ENCODE results near the gene PLA2G1B.

The PLA2G1B gene

GRCh38 chr12:120323772-120324171, 3.8 kb downstream of the PLA2G1B start:
- no peak for DNase-seq

GRCh38 chr12:120321382-120322202, 6.0 kb downstream of the PLA2G1B start:
- no peak for DNase-seq

GRCh38 chr12:120317224-120318105, 10.1 kb downstream of the PLA2G1B start:
- DNase-seq: peak; percentile 100

GRCh38 chr12:120316798-120317223, 10.8 kb downstream of the PLA2G1B start:
- DNase-seq: no peak

GRCh38 chr12:120314220-120314619, 13.4 kb downstream of the PLA2G1B start:
- no peak for DNase-seq

GRCh38 chr12:120301962-120302815, 25.4 kb downstream of the PLA2G1B start, which contains the start of gene SIRT4:
SIRT4 (plus strand) TSS chr12:120302321; CDS start chr12:120303562, 1,241 bp downstream.
- peak; percentile 81 for DNase-seq

- peak; percentile 63 for DNase-seq
Observed at GRCh38 chr12:120292661-120293531, 34.7 kb downstream of the PLA2G1B start, which contains the start of gene RNU4-1. RNU4-1 (minus strand) TSS chr12:120293237.

- DNase-seq: no peak
Observed at GRCh38 chr12:120292411-120292660, 35.2 kb downstream of the PLA2G1B start.

GRCh38 chr12:120290609-120291305, 36.8 kb downstream of the PLA2G1B start:
- peak; percentile 2 for DNase-seq

- no peak for DNase-seq
Observed at GRCh38 chr12:120287491-120287890, 40.1 kb downstream of the PLA2G1B start.

GRCh38 chr12:120286768-120287490, 40.6 kb downstream of the PLA2G1B start:
- DNase-seq: no peak

- no peak for DNase-seq
Observed at GRCh38 chr12:120284381-120284780, 43.2 kb downstream of the PLA2G1B start.

GRCh38 chr12:120283318-120283717, 44.3 kb downstream of the PLA2G1B start:
- DNase-seq: no peak

- DNase-seq: no peak
Observed at GRCh38 chr12:120278137-120279069, 49.2 kb downstream of the PLA2G1B start.

- DNase-seq: no peak
Observed at GRCh38 chr12:120276734-120277133, 50.8 kb downstream of the PLA2G1B start.
